ENCODE measurements around the gene LRRC36. TPM values are rescaled to one million over a fixed set of nuclear protein-coding genes. Genes with fewer than 3 reads are reported as not detected.
A peak's percentile ranks its signal among the peaks of the same experiment; 100 is the strongest.

LRRC36 gene
- total RNA-seq, 3 donors from 2014 or later (not counting 1 experiment from before 2014, with no cell fraction given): not detected

DNA sequence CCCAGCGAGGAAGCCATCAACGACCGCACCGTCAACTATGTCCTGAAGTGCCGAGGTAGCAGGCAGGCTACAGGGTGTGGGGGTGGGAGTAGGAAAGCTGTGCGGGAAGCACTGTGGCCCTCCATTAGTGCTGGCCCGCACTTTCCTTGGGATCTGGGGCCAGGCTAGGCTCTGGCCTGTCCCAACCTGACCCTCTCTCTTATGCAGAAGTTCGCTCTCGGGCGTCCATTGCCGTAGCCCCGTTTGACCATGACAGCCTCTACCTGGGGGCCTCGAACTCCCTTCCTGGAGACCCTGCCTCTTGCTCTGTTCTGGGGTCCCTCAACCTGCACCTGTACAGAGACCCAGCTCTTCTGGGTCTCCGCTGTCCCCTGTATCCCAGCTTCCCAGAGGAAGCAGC lies 38.7 kb upstream of the LRRC36 start:
- Mint-ChIP-seq H3K4me3 (no peak overlapping the region), H3K27ac (no peak overlapping the region), H3K4me1 (peaks cover 15 to 16% of the 10 kb centered on the region in 2 donors), H3K9me3 (no peaks in the 10 kb centered on the region), H3K27me3 (ENCODE audit: low read depth in 2 of 2) (no peaks in the 10 kb centered on the region), H3K36me3 (no peaks in the 10 kb centered on the region)
- DNase-seq (no peak), ATAC-seq (no peak)
- H3K27me3 ChIP-seq (ENCODE audit: control insufficient read depth, insufficient read depth, low read length): no peaks in the 10 kb centered on the region
- H3K27ac ChIP-seq (ENCODE audit: low read length): no peak overlapping the region
- TF ChIP-seq, protein P1, sequence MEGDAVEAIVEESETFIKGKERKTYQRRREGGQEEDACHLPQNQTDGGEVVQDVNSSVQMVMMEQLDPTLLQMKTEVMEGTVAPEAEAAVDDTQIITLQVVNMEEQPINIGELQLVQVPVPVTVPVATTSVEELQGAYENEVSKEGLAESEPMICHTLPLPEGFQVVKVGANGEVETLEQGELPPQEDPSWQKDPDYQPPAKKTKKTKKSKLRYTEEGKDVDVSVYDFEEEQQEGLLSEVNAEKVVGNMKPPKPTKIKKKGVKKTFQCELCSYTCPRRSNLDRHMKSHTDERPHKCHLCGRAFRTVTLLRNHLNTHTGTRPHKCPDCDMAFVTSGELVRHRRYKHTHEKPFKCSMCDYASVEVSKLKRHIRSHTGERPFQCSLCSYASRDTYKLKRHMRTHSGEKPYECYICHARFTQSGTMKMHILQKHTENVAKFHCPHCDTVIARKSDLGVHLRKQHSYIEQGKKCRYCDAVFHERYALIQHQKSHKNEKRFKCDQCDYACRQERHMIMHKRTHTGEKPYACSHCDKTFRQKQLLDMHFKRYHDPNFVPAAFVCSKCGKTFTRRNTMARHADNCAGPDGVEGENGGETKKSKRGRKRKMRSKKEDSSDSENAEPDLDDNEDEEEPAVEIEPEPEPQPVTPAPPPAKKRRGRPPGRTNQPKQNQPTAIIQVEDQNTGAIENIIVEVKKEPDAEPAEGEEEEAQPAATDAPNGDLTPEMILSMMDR (IDR thresholded peaks at IDR 0.05): no peak
- H3K4me3 ChIP-seq (ENCODE audit: low read length): no peak overlapping the region
- intact Hi-C loops (cut with micrococcal nuclease): no loop called here
- H3K9me3 ChIP-seq (ENCODE audit: control insufficient read depth, insufficient read depth, low read length): no peaks in the 10 kb centered on the region
- H3K36me3 ChIP-seq (ENCODE audit: control insufficient read depth, insufficient read depth, low read length): no peaks in the 10 kb centered on the region
- peaks cover 27% of the 10 kb centered on the region for H3K4me1 ChIP-seq (ENCODE audit: control insufficient read depth, insufficient read depth, low read length)
- WGBS (ENCODE audit: insufficient coverage): 96% methylated on average over 14 of the region's 14 CpGs

DNA sequence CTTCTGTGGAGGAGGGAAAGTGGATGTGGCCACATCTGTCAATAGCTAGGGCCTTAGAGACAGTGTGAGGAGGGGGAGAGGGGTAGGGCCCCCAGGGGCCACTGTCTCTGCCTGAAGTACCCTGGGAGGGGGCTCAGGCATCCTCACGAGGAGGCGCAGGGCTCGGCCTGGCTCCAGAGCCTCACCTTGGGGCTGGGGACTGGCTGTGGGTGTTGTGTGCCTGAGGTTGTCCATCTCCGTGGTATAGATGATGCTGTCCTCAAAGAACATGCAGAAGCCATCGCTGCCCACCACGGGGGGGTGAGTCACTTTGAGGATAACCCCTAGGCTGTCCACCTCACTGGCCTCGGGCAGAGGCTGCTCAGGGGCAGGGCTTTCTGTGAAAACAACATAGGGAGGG lies 35.2 kb upstream of the LRRC36 start:
- H3K27me3 Mint-ChIP-seq (ENCODE audit: low read depth in 2 of 2): no peaks in the 10 kb centered on the region
- DNase-seq: no peak
- no peaks in the 10 kb centered on the region for H3K9me3 Mint-ChIP-seq
- Histone ChIP-seq H3K4me3 (ENCODE audit: low read length) (no peak overlapping the region), H3K27ac (ENCODE audit: low read length) (no peak overlapping the region), H3K9me3 (ENCODE audit: control insufficient read depth, insufficient read depth, low read length) (no peaks in the 10 kb centered on the region), H3K36me3 (ENCODE audit: control insufficient read depth, insufficient read depth, low read length) (no peaks in the 10 kb centered on the region), H3K4me1 (ENCODE audit: control insufficient read depth, insufficient read depth, low read length) (peaks cover 39% of the 10 kb centered on the region), H3K27me3 (ENCODE audit: control insufficient read depth, insufficient read depth, low read length) (no peaks in the 10 kb centered on the region)
- no peaks in the 10 kb centered on the region for H3K36me3 Mint-ChIP-seq
- no peak overlapping the region for H3K4me3 Mint-ChIP-seq
- intact Hi-C loops (cut with micrococcal nuclease): no loop called here
- ATAC-seq: no peak
- H3K27ac Mint-ChIP-seq: no peak overlapping the region
- TF ChIP-seq, protein P1 (IDR thresholded peaks at IDR 0.05): no peak
- peaks cover 21 to 23% of the 10 kb centered on the region in 2 donors for H3K4me1 Mint-ChIP-seq
- 95% methylated on average over 7 of the region's 7 CpGs for WGBS (ENCODE audit: insufficient coverage)

DNA sequence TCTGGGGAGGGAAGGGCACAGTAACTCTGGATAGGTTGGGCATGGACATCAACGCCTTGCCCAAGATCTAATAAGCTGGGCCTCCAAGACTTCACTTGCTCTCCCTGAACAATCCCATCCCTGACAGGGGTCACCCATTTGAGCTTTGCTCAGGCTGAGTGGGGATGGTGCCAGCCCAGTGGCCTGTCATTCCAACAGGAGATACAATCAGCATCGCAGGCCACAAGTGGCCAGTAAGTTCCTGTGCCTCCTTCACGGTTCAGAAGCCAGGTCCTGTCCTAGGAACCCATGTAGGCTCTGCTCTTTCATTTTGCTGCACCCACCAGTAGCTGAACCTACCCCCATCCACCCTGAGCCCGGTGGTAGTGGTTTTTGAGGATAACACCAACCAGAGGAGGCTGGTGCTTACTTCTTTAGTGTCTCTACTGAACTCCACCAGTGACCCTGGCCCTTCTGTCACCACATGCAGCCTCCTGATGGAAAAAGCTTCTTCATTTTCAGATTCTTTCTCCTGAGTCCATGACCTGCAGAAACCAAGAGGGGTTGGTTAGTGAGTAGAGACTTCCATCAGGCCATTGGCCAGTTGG lies 32.4 kb upstream of the LRRC36 start:
- peaks cover 21 to 23% of the 10 kb centered on the region in 2 donors for H3K4me1 Mint-ChIP-seq
- no peaks in the 10 kb centered on the region for H3K27me3 Mint-ChIP-seq (ENCODE audit: low read depth in 2 of 2)
- Histone ChIP-seq H3K36me3 (ENCODE audit: control insufficient read depth, insufficient read depth, low read length) (no peaks in the 10 kb centered on the region), H3K9me3 (ENCODE audit: control insufficient read depth, insufficient read depth, low read length) (no peaks in the 10 kb centered on the region), H3K27me3 (ENCODE audit: control insufficient read depth, insufficient read depth, low read length) (no peaks in the 10 kb centered on the region), H3K4me3 (ENCODE audit: low read length) (no peak overlapping the region), H3K27ac (ENCODE audit: low read length) (no peak overlapping the region), H3K4me1 (ENCODE audit: control insufficient read depth, insufficient read depth, low read length) (peaks cover 30% of the 10 kb centered on the region)
- intact Hi-C loops (cut with micrococcal nuclease): no loop called here
- DNase-seq (no peak), ATAC-seq (peak in 1 of 3 donors; percentile 56)
- H3K4me3 Mint-ChIP-seq: no peak overlapping the region
- H3K9me3 Mint-ChIP-seq: no peaks in the 10 kb centered on the region
- 68% methylated on average over 4 of the region's 4 CpGs for WGBS (ENCODE audit: insufficient coverage)
- TF ChIP-seq, protein P1 (IDR thresholded peaks at IDR 0.05): no peak
- no peaks in the 10 kb centered on the region for H3K36me3 Mint-ChIP-seq
- no peak overlapping the region for H3K27ac Mint-ChIP-seq

DNA sequence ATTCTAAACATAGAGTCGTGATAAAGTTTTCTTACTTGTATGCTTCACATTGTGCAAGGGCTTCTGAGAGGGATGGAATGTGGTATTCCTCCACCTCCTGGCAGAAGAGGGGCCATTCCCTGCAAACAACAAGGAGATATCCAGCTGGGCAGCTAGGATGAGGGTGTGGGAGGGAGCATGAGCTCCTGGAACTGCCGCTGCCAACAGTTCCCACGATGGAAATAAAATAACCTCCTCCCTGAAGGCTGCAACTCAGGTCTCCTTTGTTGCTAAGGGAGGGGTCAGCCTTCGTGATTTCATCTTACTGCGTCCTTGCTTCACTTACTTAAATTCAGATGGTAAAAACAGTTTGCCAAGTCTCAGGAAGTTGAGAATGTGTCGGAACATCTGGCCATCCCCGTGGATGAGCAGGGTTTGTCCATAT lies 31.7 kb upstream of the LRRC36 start:
- H3K4me3 Mint-ChIP-seq: no peak overlapping the region
- ATAC-seq (no peak), DNase-seq (no peak)
- H3K4me3 ChIP-seq (ENCODE audit: low read length): no peak overlapping the region
- H3K4me1 Mint-ChIP-seq: peaks cover 15 to 16% of the 10 kb centered on the region in 2 donors
- no peaks in the 10 kb centered on the region for H3K9me3 Mint-ChIP-seq
- intact Hi-C loops (cut with micrococcal nuclease): no loop called here
- TF ChIP-seq, protein P1 (IDR thresholded peaks at IDR 0.05): no peak
- no peak overlapping the region for H3K27ac ChIP-seq (ENCODE audit: low read length)
- no peaks in the 10 kb centered on the region for H3K27me3 Mint-ChIP-seq (ENCODE audit: low read depth in 2 of 2)
- H3K27ac Mint-ChIP-seq: no peak overlapping the region
- peaks cover 23% of the 10 kb centered on the region for H3K4me1 ChIP-seq (ENCODE audit: control insufficient read depth, insufficient read depth, low read length)
- no peaks in the 10 kb centered on the region for H3K36me3 ChIP-seq (ENCODE audit: control insufficient read depth, insufficient read depth, low read length)
- no peaks in the 10 kb centered on the region for H3K9me3 ChIP-seq (ENCODE audit: control insufficient read depth, insufficient read depth, low read length)
- H3K27me3 ChIP-seq (ENCODE audit: control insufficient read depth, insufficient read depth, low read length): no peaks in the 10 kb centered on the region
- no peaks in the 10 kb centered on the region for H3K36me3 Mint-ChIP-seq
- 93% methylated on average over 7 of the region's 7 CpGs for WGBS (ENCODE audit: insufficient coverage)
